GM12878 (cell line): ENCODE data around the gene KCNIP2. TPM values are rescaled to one million over a fixed set of nuclear protein-coding genes. Genes with fewer than 3 reads are reported as not detected.

Experiments used
- ATAC-seq: fragments of 200-7000 bp; cut with Tn5 transposase; 3 replicates; pipeline ENCODE4 v1.9.1; 2020; ENCODE audit warnings: mild to moderate bottlenecking, moderate library complexity
- BruUV-seq: library from RNA; stranded (reverse); fragments of 400-500 nt; replicated peaks from 2 replicates; lab custom pipeline; 2021; lab: Mats Ljungman, UMichigan
- CTCF ChIA-PET: fragments of 300-600 bp; sonication (Branson Sonifier 250); formaldehyde crosslinking; extraction: SDS; loops from one replicate; lab custom pipeline; 2021; ENCODE audit warnings: inconsistent platforms; lab: Yijun Ruan, JAX
- POLR2A ChIA-PET: fragments of 350-600 bp; formaldehyde crosslinking; extraction: SDS; loops from one replicate; lab custom pipeline; 2021; ENCODE audit warnings: inconsistent platforms; lab: Charles Lee
- RAD21 ChIA-PET: fragments of 300-600 bp; sonication (Branson Sonifier 250); formaldehyde crosslinking; loops from one replicate; lab custom pipeline; 2023; ENCODE audit warnings: antibody characterized with exemption; ENCODE audit not compliant: unreplicated experiment; lab: Charles Lee
- SMC1A ChIA-PET: fragments of 300-600 bp; sonication (Branson Sonifier 250); formaldehyde crosslinking; loops from one replicate; lab custom pipeline; 2023; ENCODE audit not compliant: unreplicated experiment, uncharacterized antibody; lab: Charles Lee
- DNase-seq: peaks from one replicate; pipeline ENCODE4 v3.0.0-alpha.2; 2011; ENCODE audit warnings: low read depth, low spot score
- FAIRE-seq: peaks from 3 replicates; lab custom pipeline; 2011; peaks lifted over from hg19 to GRCh38; lab: Jason Lieb, UNC
- H2AFZ ChIP-seq: 2 replicates; pipeline ENCODE4 v1.6.0; 2011; ENCODE audit warnings: low read depth, low read length, control low read depth; ENCODE audit not compliant: control insufficient read depth
- H3K27ac ChIP-seq: 2 replicates; pipeline ENCODE4 v1.5.1; 2011; ENCODE audit warnings: control low read depth; ENCODE audit not compliant: control insufficient read depth, insufficient read depth
- H3K27me3 ChIP-seq, 2 experiments: replicated peaks in 1 of 2; 2 replicates each; pipeline versions ENCODE4 v1.6.0 to v1.6.1; 2011; ENCODE audit warnings: low read length in 1 of 2; ENCODE audit not compliant: control insufficient read depth in 2 of 2, insufficient read depth in 2 of 2
- H3K36me3 ChIP-seq, 2 experiments: 2 replicates each; pipeline ENCODE4 v1.5.1; 2011; ENCODE audit warnings: low read length in 1 of 2; ENCODE audit not compliant: control insufficient read depth in 2 of 2, insufficient read depth in 2 of 2
- H3K4me1 ChIP-seq: 2 replicates; pipeline ENCODE4 v1.6.1; 2011; ENCODE audit warnings: mild to moderate bottlenecking, low read length, moderate library complexity, mixed read lengths; ENCODE audit not compliant: control insufficient read depth, insufficient read depth
- H3K4me2 ChIP-seq: 2 replicates; pipeline ENCODE4 v1.6.0; 2011; ENCODE audit warnings: control low read depth; ENCODE audit not compliant: control insufficient read depth, insufficient read depth
- H3K4me3 ChIP-seq: fragments of 200-600 bp; sonication (generic); 2 replicates; pipeline ENCODE4 v1.5.1; 2016
- H3K79me2 ChIP-seq: 2 replicates; pipeline ENCODE4 v1.6.0; 2011; ENCODE audit warnings: low read length; ENCODE audit not compliant: control insufficient read depth, insufficient read depth
- H3K9ac ChIP-seq: 2 replicates; pipeline ENCODE4 v1.8.0; 2011; ENCODE audit warnings: low read length, control low read depth, mixed read lengths; ENCODE audit not compliant: control insufficient read depth, insufficient read depth
- H3K9me3 ChIP-seq: replicated peaks from 3 replicates; pipeline ENCODE4 v1.5.1; 2011; ENCODE audit warnings: mild to moderate bottlenecking, low read length; ENCODE audit not compliant: control insufficient read depth, insufficient read depth
- H4K20me1 ChIP-seq: 2 replicates; pipeline ENCODE4 v1.6.0; 2011; ENCODE audit not compliant: control insufficient read depth, insufficient read depth
- CREM ChIP-seq: IDR thresholded peaks from 2 replicates; pipeline ENCODE4 v1.6.1; 2014; ENCODE audit warnings: antibody characterized with exemption, low read depth
- GABPA ChIP-seq: IDR thresholded peaks from 2 replicates; pipeline ENCODE4 v1.6.1; 2014; ENCODE audit warnings: antibody characterized with exemption, low read depth, mild to moderate bottlenecking, inconsistent platforms
- KDM1A ChIP-seq: fragments of 200-600 bp; sonication (generic); IDR thresholded peaks from 2 replicates; pipeline ENCODE4 v1.6.1; 2016; ENCODE audit warnings: borderline replicate concordance
- MTA2 ChIP-seq: fragments of 450-650 bp; IDR thresholded peaks from 2 replicates; pipeline ENCODE4 v1.6.1; 2016; ENCODE audit warnings: low read depth, mild to moderate bottlenecking, moderate library complexity
- MYC ChIP-seq: IDR thresholded peaks from 2 replicates; pipeline ENCODE4 v1.6.1; 2011; ENCODE audit warnings: mild to moderate bottlenecking, low read length, moderate library complexity, inconsistent platforms; ENCODE audit not compliant: insufficient read depth, insufficient replicate concordance, insufficient read length, severe bottlenecking
- POLR2AphosphoS2 ChIP-seq: IDR thresholded peaks from 2 replicates; pipeline ENCODE4 v1.6.1; 2011; ENCODE audit warnings: low read depth, mild to moderate bottlenecking, low read length, improper control_type of control experiment, moderate library complexity
- RCOR1 ChIP-seq: conservative IDR thresholded peaks from 2 replicates; pipeline ENCODE4 v1.6.1; 2012; ENCODE audit warnings: low read depth, low read length, improper control_type of control experiment
- SREBF1 ChIP-seq: IDR thresholded peaks from 2 replicates; pipeline ENCODE4 v1.6.1; 2012; ENCODE audit warnings: mild to moderate bottlenecking, low read length
- SUZ12 ChIP-seq: fragments of 200-600 bp; sonication (generic); IDR thresholded peaks from one replicate; pipeline ENCODE4 v1.6.1; 2018; ENCODE audit warnings: antibody characterized with exemption, mild to moderate bottlenecking; ENCODE audit not compliant: unreplicated experiment
- WGBS: methylation state at CpG from one replicate; pipeline ENCODE4 v1.1.6; 2016; ENCODE audit warnings: low lambda C conversion rate; ENCODE audit not compliant: insufficient replicate concordance, insufficient coverage; ENCODE audit errors: missing lambda C conversion rate; 5-methylcytosine and 5-hydroxymethylcytosine counted together
- in situ Hi-C: fragments of 300-500 bp; cut with MboI; formaldehyde crosslinking; loops from 9 replicates; pipeline ENCODE4 v1.14.3; 2018; ENCODE audit warnings: mixed read lengths
- intact Hi-C: fragments of 100-400 bp; cut with micrococcal nuclease; formaldehyde crosslinking; loops from one replicate; pipeline ENCODE4 v1.14.2; 2022; ENCODE audit not compliant: unreplicated experiment
- polyA plus RNA-seq, 11 experiments: library from polyadenylated mRNA; depleted of rRNA in 4 of 11; unstranded in 6 of 11; stranded (reverse) in 5 of 11; fragments of >200 nt; fragmentation: Nextera tagmentation in 4 of 11; fragmentation: Illumina TruSeq in 1 of 11; extraction: Ambion mirVana in 4 of 11; extraction: Trizol in 1 of 11; gene quantifications; 1 replicate in 1 of 11; 2 replicates in 10 of 11; pipeline versions ENCODE4 v1.2.1 to v1.2.3, GENCODE V29; 2011 to 2016; ENCODE audit warnings: inconsistent platforms in 2 of 11, missing spikeins in 2 of 11, low read depth in 1 of 11
- total RNA-seq, 4 experiments: library from RNA; depleted of rRNA in 3 of 4; stranded (reverse); fragments of >200 nt in 3 of 4; fragmentation: Illumina TruSeq in 1 of 4; extraction: Trizol in 1 of 4; gene quantifications; 2 replicates each; pipeline versions ENCODE4 v1.2.1 to v1.2.3, GENCODE V29; 2013 to 2021

KCNIP2 gene
- total and polyA plus RNA-seq, 10 of the 15 experiments (the other 5 are each of a cell fraction or from before 2014, with no cell fraction given) = 0.46 to 4.3 (median 1.7) TPM

GRCh38 chr10:101879456-101880231, 36.0 kb upstream of the KCNIP2 start:
- TF ChIP-seq RCOR1 (no peak), KDM1A (no peak), POLR2AphosphoS2 (no peak), SREBF1 (no peak), CREM (no peak), GABPA (no peak), SUZ12 (no peak), MTA2 (no peak), MYC (no peak)
- ChIA-PET POLR2A (interaction anchor here (0.5 to 2.2 kb wide), 8 partner anchors 9 to 131 kb away, joined by 3 to 8 read pairs (median 3); no protein-coding TSS in a partner anchor), CTCF (interaction anchor here (1.1 to 17.9 kb wide), 6 partner anchors 10 to 173 kb away, joined by 3 to 398 read pairs (median 32); partner anchors contain the start of gene KCNIP2), SMC1A (interaction anchor here (0.7 to 7.3 kb wide), 12 partner anchors 10 to 130 kb away, joined by 3 to 78 read pairs (median 6); no protein-coding TSS in a partner anchor), RAD21 (interaction anchor here (1.1 to 12.3 kb wide), 7 partner anchors 9 to 130 kb away, joined by 3 to 206 read pairs (median 10); no protein-coding TSS in a partner anchor)
- no peaks in the 10 kb centered on the region for H4K20me1 ChIP-seq
- no peaks in the 10 kb centered on the region for H3K79me2 ChIP-seq
- H3K27ac ChIP-seq = no peak overlapping the region
- no peak overlapping the region for H3K4me3 ChIP-seq
- H3K4me2 ChIP-seq = no peak overlapping the region
- no peak for FAIRE-seq
- DNase-seq = no peak
- H3K36me3 ChIP-seq = peaks cover 0 to 6% of the 10 kb centered on the region in 2 experiments; a peak in 3 of 4 replicates
- no peak overlapping the region for H3K9ac ChIP-seq
- peaks cover 9% of the 10 kb centered on the region for H3K4me1 ChIP-seq
- 54% methylated on average over 13 of the region's 13 CpGs for WGBS
- no peaks in the 10 kb centered on the region for H3K27me3 ChIP-seq
- no peak overlapping the region for H2AFZ ChIP-seq
- intact Hi-C loops (no loop called here), in situ Hi-C loops (loop anchor here (5.0 kb wide), 1 partner anchor 128 kb away; no protein-coding TSS in a partner anchor)
- H3K9me3 ChIP-seq = no peaks in the 10 kb centered on the region
- ATAC-seq = no peak
- no TSS peak for BruUV-seq
